CD4-positive, alpha-beta T cell treated with Interleukin-1 beta for 1 hour (primary cell): ENCODE data around the gene PLXND1.
"Not testable (repeated sequence)": the region's sequence is repeated elsewhere in the genome, so short reads cannot be mapped to it uniquely, and the experiment has no call there.

Experiments
- DNase-seq, 2 donors: peaks; one replicate each; pipeline ENCODE4 v3.0.0-alpha.2; 2020 to 2022

Gene PLXND1, protein sequence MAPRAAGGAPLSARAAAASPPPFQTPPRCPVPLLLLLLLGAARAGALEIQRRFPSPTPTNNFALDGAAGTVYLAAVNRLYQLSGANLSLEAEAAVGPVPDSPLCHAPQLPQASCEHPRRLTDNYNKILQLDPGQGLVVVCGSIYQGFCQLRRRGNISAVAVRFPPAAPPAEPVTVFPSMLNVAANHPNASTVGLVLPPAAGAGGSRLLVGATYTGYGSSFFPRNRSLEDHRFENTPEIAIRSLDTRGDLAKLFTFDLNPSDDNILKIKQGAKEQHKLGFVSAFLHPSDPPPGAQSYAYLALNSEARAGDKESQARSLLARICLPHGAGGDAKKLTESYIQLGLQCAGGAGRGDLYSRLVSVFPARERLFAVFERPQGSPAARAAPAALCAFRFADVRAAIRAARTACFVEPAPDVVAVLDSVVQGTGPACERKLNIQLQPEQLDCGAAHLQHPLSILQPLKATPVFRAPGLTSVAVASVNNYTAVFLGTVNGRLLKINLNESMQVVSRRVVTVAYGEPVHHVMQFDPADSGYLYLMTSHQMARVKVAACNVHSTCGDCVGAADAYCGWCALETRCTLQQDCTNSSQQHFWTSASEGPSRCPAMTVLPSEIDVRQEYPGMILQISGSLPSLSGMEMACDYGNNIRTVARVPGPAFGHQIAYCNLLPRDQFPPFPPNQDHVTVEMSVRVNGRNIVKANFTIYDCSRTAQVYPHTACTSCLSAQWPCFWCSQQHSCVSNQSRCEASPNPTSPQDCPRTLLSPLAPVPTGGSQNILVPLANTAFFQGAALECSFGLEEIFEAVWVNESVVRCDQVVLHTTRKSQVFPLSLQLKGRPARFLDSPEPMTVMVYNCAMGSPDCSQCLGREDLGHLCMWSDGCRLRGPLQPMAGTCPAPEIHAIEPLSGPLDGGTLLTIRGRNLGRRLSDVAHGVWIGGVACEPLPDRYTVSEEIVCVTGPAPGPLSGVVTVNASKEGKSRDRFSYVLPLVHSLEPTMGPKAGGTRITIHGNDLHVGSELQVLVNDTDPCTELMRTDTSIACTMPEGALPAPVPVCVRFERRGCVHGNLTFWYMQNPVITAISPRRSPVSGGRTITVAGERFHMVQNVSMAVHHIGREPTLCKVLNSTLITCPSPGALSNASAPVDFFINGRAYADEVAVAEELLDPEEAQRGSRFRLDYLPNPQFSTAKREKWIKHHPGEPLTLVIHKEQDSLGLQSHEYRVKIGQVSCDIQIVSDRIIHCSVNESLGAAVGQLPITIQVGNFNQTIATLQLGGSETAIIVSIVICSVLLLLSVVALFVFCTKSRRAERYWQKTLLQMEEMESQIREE (N-terminal part only)

DNA sequence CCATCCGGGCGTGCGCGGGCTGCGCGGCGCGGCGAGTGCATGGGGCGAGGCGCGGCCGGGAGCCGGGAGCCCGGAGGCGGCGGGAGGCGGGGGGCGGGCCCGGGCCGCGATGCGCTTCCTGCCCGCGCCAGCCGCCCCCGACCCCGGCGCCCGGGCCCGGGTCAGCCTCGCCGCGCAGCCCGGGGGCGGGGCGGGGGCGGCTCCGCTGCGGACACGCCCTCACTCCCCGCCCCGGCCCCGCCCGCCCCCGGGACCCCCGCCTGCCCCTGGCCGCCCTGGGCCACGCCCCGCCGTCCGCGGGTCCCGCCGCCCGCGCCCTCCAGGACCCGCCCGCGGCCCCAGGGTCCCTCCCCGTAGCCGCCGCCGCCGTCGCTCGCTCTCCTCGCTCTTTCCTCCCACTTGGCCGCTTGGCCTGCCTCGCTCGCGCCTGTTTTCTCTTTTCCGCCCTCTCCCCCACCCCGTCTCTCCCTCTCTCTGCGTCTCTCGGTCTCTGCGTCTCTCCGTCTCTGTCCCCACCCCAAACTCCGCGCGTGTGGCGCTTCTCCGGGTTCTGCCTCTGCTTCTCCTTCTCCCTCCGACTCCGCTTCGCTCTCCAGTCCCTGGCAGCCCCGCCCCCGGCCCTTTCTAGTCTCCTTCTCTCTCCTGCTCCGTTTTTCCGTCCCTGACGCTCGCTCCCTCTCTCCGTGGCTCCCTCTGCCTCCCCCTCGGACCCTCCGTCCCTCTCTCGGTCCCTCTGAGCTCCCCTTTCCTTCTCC, at the start of gene PLXND1:
TSS of gene PLXND1 (minus strand) at position 41 of the 755 bp plus-strand sequence. CDS start at position 4, 37 bp downstream.
- peak; percentile 50 to 60 for DNase-seq

DNA sequence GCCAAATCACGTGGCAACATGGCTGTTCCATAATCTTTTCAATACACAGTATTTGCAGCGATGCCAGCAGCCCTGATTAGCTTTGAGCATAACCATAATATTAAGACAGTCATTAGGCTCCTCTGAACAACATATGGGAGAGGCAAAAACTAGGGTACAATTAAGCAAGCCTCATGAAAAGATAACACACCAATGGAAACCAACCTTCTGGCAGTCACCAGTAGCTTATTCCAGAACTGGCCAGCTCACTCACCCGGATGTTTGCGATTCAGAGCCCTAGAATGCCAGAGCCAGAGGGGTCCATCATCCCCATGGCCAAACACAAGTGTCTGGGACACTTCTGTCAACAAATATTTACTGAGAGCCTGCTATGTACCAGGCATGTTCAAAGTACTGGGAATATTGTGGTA, 48.8 kb upstream of the PLXND1 start:
- no peak for DNase-seq

DNA sequence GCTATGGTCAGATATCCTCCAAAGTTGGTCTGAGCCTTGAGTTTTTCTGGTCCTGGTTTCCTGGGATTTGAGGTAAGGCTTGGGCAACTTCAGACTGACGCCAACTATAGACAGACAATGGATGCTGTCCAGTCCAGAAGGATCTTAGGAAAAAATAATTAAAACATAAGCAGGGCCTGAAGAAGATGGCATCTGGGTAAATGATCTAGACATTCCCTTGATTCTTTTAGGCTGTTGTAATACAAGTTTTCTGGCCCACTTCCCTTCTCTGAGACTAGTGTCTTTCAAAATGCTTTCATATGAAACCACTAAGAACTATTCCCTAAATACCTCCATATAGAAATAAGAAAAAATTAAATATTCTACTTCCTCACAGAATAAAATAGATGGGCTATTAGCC, 47.7 kb upstream of the PLXND1 start:
- no peak for DNase-seq

DNA sequence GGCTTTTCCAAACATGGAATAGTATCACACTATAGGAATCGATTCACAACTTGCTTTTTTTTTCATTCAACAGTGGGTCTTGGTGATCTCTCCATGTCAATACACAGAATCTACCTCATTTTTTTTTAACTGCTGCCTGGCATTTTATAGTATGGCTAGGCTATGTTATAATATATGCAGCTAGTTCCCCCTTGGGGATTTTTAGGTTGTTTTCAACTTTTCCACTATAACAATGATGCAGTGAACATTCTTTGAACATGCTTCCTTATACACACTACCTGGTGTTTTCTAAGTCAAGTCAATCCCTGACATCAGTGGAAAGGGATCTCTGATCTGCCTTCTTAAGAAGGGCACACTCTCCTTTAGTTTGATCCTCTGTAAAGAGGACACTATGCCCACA, 46.5 kb upstream of the PLXND1 start:
- no peak for DNase-seq

DNA sequence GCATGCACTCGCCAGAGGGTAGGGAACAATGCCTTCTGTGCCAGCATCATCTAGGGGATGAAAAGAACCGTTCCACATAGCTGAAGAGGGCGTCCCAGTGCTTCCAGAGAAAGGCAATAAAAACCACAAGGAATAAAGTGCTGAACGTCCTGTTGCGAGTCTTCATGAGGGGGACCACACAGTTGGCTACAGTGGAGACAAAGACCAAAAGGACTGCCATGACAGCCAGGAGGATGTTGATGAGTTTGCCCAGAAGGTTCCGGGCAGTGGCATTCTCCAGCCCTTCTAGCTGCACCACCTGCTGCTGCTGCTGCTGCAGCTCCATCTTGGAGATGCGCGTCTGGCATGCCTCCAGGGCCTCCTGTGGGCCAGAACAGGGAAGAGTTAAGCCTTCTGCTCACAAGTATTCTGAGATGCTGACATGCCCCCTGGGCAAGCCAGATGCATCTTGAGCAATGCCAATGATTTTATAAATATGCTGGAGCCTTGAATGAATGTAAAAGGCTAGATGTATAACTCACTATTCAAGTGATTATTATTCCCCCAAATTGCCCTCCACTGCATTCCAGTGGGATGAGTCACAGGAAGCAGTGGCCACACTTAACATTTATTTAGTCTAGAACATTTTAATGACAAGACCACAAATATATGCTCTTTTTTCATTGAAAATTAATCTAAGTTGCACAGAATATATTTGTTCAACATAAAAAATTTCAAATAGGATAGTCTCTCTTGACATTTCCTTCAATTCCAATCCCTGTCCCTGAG, 45.1 kb upstream of the PLXND1 start:
- no peak for DNase-seq

DNA sequence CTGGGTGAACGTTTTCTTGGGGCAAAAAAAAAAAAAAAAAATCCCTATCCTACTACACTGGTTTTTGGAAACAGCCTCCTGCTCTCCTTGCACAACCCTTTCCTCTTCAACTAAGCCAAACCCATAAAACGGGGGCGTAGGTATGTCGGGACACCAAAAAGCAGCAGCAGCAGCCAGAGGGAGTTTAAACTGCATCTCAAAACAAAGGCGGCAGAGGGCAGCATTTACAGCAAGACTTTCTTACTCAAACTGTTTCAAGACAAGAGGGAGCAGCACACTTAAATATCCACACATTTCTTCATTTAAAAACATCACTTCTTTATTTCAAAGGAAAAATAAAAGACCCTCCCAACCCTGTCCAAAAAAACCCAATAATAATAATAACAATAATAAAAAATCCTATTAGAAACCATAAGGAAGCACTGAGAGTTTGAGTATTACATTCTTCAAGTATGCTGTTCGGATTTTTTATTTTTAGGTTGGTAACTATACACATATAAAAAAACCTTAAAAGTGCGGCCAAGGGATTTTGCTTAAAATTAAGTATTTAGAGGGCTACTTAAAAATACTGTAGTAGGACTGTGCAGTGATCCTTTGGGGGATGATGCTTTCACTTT, 43.9 kb upstream of the PLXND1 start:
- DNase-seq, result peak; percentile 48 to 54

DNA sequence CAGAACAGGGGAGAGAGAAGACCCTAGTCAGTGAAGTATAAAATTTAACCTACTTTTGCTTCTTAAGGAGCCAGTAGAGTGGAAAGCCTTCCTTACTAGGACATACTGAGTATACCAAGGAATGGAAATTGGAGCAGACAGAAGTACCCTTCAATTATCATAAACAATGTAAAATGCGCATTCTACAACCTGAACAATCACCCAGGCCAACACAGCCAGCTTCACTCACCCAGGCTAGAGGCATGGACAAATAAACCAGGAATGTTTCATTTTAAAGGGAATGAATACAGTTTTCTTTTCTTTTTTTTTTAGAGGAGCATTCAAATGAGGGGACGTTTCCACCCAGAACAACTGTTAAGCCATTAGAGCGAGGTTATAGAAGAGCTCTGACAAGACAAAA, 41.9 kb upstream of the PLXND1 start:
- DNase-seq, result no peak

DNA sequence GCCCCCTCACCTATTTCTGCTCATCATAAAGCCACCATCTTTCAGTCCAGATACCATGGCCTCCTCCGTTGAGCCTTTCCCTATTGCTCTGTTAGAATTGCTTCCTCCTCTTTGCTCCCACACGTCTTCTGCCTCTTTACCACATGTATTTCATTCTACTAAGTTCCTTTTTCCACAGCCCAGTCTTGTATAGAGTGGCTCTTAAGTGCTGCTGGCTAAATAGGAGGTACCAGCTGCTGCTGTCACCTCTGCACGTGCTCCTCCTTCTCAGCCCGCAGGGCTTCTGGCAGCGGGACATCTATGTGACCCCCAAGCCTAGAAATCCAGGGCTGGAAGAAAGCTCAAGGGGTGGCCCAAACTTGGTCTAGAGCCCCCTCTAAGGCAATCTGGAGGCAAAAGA, 38.8 kb upstream of the PLXND1 start:
- no peak for DNase-seq

DNA sequence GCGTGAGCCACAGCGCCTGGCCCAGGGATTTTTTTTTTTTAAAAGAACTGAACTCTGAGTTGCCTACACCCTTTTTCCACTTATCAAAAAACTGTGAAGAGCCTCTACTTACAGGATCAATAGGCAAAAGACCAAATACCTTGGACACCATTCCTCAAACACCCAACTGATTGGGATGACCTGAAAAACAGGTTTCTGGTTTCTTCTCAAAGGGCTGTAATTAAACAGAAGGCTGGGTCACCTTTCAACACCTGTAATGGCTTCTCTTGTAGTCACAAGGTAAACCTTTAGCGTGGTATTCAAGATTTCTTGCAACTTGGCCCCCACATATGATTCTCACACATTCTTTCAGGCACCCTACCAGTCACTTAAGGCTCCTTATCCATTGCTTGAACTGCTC, 38.4 kb upstream of the PLXND1 start:
- no peak for DNase-seq

DNA sequence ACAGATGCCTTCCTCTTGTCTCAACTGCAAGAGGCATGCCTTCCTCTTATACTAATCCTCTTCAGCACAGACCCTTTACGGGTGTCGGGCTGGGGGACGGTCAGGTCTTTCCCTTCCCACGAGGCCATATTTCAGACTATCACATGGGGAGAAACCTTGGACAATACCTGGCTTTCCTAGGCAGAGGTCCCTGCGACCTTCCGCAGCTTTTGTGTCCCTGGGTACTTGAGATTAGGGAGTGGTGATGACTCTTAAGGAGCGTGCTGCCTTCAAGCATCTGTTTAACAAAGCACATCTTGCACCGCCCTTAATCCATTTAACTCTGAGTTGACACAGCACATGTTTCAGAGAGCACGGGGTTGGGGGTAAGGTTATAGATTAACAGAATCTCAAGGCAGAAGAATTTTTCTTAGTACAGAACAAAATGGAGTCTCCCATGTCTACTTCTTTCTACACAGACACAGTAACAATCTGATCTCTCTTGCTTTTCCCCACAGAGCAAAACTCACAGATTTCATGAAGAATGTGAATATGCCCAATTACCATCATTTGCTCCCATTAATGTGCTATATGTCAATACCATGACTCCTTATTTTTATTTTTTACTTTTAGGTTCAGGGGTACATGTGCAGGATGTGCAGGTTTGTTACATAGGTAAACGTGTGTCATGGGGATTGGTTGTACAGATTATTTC, 35.2 kb upstream of the PLXND1 start:
- not testable (repeated sequence) for DNase-seq

DNA sequence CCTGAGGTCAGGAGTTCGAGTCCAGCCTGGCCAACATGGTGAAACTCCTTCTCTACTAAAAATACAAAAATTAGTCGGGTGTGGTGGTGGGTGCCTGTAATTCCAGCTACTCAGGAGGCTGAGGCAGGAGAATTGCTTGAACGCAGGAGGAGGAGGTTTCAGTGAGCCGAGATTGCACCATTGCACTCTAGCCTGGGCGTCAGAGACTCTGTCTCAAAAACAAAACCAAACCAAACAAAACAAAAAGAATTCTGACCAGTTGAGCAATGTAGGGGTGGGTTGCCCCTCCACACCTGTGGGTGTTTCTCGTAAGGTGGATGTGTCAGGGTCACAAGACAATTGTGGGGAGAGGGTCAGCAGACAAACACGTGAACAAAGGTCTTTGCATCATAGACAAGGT, 34.5 kb upstream of the PLXND1 start:
- not testable (repeated sequence) for DNase-seq

DNA sequence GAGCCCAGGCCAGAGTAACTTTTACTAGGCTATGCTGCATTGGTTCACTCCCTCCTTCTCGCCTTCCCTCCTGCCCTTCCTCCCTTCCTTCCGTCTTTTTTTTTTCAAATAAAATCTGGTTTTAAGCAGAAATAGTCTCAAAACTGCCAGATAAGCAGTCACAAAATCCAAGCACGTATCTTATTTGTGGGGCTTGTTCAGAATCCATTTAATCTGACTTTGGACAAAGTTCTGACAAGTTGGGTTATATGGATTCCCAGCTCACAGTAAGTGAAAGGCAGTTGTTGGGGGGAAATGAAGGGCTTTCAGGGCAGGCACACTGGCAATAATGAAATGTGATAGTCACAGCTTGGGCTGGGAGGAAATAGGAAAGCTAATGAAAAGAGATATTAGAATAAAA, 32.0 kb upstream of the PLXND1 start:
- no peak for DNase-seq

DNA sequence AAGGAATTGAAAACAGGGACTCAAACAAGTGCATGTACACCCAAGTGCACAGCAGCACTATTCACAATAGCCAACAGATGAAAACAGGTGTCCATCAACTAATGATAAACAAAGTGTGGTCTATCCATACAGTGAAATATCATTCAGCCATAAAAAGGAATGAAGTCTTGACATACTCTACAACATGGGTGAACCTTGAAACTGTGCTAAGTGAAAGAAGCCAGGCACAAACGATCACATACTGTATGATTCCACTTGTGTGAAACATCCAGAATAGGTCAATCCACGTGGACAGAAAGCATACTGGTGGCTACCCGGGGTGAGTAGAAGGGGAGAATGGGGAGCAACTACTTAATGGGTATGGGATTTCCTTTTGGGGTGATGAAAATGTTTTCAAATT, 29.6 kb upstream of the PLXND1 start:
- no peak for DNase-seq

DNA sequence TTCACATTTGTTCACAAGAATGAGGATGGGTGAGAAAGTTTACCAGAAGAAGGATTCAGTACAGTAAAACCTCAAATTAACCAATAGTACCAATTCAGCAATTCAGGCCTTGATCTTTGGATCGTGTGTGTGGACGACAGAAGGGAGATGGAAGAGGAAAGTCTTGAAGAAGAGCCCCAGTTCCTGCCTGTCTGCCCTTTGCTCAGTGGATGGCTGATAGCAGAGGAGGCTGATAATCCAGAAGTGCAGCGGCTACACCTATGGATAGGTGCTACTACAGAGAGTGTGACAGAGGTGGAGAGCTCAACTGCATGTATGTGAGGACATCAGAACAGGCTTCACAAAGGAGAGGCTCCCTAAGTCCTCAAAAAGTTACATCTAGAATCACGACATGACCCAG, 29.2 kb upstream of the PLXND1 start:
- no peak for DNase-seq

DNA sequence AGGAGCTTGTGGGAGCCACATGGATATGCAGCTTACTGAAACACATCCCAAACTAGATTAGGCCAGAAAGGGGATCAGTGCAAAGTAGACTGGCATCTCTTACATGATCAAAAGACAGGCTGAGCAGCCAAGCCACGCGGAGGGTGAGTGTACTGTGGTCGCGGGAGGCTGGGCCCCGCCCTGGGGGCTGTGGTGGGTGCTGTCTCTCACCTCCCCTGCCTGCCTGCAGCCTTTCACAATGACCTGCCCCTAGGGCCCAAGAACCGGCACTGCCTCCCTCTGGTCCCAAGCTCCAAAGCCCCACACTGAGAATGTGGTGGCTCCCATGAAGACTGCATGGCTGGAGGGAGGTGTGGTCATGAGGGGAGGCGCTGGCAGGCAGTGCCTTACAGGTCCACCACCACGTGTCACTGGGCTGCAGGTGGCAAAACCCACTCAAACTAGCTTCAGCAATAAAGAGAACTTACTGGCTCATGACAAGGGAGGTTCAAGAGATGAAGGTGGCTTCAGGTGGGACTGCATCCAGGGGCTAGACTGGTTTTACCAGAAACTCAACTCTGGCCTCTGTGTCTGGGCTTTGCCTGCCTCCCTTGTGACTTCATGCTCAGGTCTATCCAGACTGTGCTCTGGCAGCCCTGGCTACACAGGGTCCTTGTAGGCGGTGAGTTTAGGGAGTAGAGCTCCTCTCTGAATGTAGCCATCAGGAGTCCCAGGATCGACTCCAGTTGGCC, 27.4 kb upstream of the PLXND1 start:
- no peak for DNase-seq

DNA sequence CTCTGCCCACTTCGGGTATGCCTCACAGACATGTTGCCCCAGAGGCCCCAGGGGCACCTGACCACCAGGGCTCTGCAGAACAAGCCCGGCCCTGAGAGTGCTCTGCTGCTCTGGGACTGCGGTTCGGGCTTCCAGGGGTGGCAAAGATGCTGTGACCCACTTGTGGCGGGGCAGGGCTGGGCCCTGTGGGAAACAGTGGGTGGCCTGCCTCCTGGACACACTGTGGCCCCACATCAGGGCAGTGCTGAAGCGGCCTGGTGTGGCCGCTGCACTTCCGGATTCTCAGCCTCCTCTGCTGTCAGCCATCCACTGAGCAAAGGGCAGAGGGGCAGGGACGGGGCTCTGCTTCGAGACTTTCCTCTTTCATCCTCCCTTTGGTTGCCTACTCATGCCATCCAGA, 26.5 kb upstream of the PLXND1 start:
- DNase-seq, result no peak

DNA sequence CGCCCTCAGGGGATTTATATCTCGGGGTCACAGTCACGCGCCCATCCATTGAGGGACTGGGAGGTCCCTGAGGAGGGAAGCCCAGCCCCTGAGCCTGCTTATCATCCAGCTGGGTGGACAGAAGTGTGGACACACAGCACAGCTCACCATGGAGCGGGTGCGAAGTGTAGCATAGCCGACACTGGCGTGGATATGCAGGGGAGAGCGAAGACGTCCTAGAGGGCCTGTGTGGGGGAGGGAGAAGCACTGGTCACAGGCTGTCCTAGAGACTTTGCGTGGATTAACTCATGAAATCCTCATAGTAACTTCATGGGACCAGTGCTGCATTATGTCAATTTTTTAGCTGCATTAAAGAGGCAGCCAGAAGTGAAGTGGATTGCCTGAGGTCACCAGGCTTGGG, 26.1 kb upstream of the PLXND1 start:
- no peak for DNase-seq

DNA sequence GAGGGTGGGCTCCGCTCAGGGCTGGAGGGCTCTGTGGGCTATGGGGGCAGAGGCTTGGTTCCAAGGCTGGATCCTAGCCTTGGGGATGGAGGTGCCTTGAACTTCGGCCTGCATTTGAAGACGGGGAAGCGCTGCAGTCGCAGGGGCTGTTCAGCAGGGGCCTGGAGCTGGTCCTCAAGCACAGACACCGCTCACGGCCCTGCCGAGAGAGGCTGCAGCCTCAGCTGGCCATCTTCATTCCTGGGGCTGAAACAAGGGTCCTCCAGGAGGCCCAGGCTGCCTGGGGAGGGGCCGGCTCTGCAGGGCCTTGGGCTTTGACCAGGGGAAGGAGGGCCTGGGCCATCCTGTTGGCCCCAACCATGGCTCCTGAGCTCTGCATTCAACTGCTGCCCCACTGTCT, 25.6 kb upstream of the PLXND1 start:
- DNase-seq, result no peak

DNA sequence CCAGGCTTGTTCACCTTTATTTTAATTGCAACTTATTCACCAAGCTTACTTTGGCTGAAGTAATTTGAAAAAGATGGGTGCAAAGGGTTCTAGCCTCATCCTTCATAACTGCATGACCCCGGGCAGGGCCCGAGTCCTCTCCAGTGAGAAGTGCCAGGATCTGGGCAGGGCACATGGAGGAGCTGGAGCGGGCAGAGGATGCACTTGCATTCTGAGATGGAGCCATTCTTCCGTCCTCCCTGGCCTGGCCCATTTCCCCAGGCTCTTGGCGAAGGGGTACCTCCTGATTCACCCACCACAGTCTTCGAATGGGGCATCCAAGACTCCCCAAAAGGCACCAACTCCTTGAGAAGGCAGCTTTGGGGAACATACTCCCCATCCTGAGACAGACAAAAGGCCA, 22.5 kb upstream of the PLXND1 start:
- no peak for DNase-seq

DNA sequence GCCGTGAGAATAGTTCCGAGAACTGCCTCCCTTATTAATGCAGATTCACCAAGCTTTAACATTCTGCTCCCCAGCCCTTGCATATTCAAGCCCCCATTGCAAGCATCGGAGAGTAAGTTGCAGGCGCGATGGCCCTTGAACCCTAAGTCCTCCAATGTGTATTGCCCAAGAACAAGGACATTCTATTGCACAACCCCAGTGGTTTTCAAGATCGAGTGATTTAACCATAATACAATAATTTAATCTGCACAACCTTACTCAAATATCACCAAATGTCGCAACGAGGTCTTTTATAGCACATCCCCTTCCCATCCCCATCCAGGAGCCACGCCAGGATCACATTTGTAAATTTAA, 21.7 kb upstream of the PLXND1 start:
- no peak for DNase-seq
